B cell (primary cell): ENCODE data around the gene FLYWCH2. TPM values are rescaled to one million over a fixed set of nuclear protein-coding genes. Genes with fewer than 3 reads are reported as not detected.
"Not testable (repeated sequence)": the region's sequence is repeated elsewhere in the genome, so short reads cannot be mapped to it uniquely, and the experiment has no call there.

ENCODE experiments used
- ATAC-seq: fragments of 200-7000 bp; cut with Tn5 transposase; one replicate; pipeline ENCODE4 v1.10.0; 2021; ENCODE audit warnings: low read depth, mild to moderate bottlenecking, moderate number of reproducible peaks, moderate library complexity
- CTCF ChIA-PET: fragments of 350-600 bp; sonication (Branson Sonifier 250); formaldehyde crosslinking; loops from one replicate; lab custom pipeline; 2021; ENCODE audit warnings: antibody characterized with exemption, inconsistent platforms; lab: Charles Lee
- POLR2A ChIA-PET: fragments of 350-600 bp; sonication (Branson Sonifier 250); formaldehyde crosslinking; loops from one replicate; lab custom pipeline; 2021; ENCODE audit warnings: antibody characterized with exemption; lab: Charles Lee
- DNase-seq: peaks from one replicate; pipeline ENCODE4 v3.0.0; 2013
- H2AFZ ChIP-seq: 2 replicates; pipeline ENCODE4 v1.6.1; 2012; ENCODE audit warnings: mild to moderate bottlenecking, low read depth, low read length; ENCODE audit not compliant: insufficient read depth, poor library complexity, severe bottlenecking
- H3K27ac ChIP-seq, 2 donors: 1 replicate in 1 of 2; 2 replicates in 1 of 2; pipeline ENCODE4 v1.5.1; 2012 to 2013; ENCODE audit warnings: low read length in 2 of 2, mild to moderate bottlenecking in 2 of 2, moderate library complexity in 1 of 2
- H3K27me3 ChIP-seq, 4 experiments: fragments of 200-600 bp in 1 of 4; sonication (generic) in 1 of 4; replicated peaks in 1 of 4; 1 replicate in 2 of 4; 2 replicates in 2 of 4; pipeline versions ENCODE4 v1.6.1 to v1.7.0; 2013 to 2016; ENCODE audit warnings: low read length in 3 of 4, mild to moderate bottlenecking in 2 of 4, mixed read lengths in 1 of 4, moderate library complexity in 1 of 4; ENCODE audit not compliant: insufficient read depth in 4 of 4, control insufficient read depth in 3 of 4; ENCODE audit errors: control extremely low read depth in 1 of 4
- H3K36me3 ChIP-seq, 2 experiments: replicated peaks in 1 of 2; 1 replicate in 1 of 2; 2 replicates in 1 of 2; pipeline versions ENCODE4 v1.6.1 to v1.7.1; 2013; ENCODE audit warnings: low read length in 1 of 2; ENCODE audit not compliant: insufficient read depth in 2 of 2, control insufficient read depth in 1 of 2; ENCODE audit errors: control extremely low read depth in 1 of 2, extremely low read depth in 1 of 2
- H3K4me1 ChIP-seq, 2 donors: fragments of 200-600 bp in 1 of 2; sonication (generic) in 1 of 2; 1 replicate in 1 of 2; 2 replicates in 1 of 2; pipeline versions ENCODE4 v1.5.1 to v1.6.1; 2013 to 2017; ENCODE audit warnings: low read length in 2 of 2; ENCODE audit not compliant: control insufficient read depth in 2 of 2, insufficient read depth in 2 of 2
- H3K4me2 ChIP-seq: replicated peaks from 2 replicates; pipeline ENCODE3; 2012; ENCODE audit warnings: mild to moderate bottlenecking, low read depth, low read length; ENCODE audit not compliant: poor library complexity, severe bottlenecking
- H3K4me3 ChIP-seq, 5 experiments: fragments of 200-600 bp in 1 of 5; sonication (generic) in 1 of 5; 1 replicate in 3 of 5; 2 replicates in 2 of 5; pipeline versions ENCODE4 v1.5.1 to v1.7.0; 2011 to 2016; ENCODE audit warnings: low read length in 4 of 5, mild to moderate bottlenecking in 4 of 5, low read depth in 2 of 5, control low read depth in 1 of 5, moderate library complexity in 1 of 5; ENCODE audit not compliant: insufficient read depth in 1 of 5; ENCODE audit errors: control extremely low read depth in 1 of 5, extremely low read depth in 1 of 5
- H3K79me2 ChIP-seq: fragments of 200-600 bp; sonication (generic); one replicate; pipeline ENCODE4 v1.6.0; 2016; ENCODE audit warnings: low read length; ENCODE audit not compliant: control insufficient read depth, insufficient read depth
- H3K9ac ChIP-seq: fragments of 200-600 bp; sonication (generic); 2 replicates; pipeline ENCODE4 v1.6.1; 2017; ENCODE audit warnings: mild to moderate bottlenecking, low read length, moderate library complexity
- H3K9me3 ChIP-seq, 3 donors: one replicate each; pipeline versions ENCODE4 v1.6.1 to v1.7.1; 2013; ENCODE audit warnings: low read length in 2 of 3; ENCODE audit not compliant: control insufficient read depth in 2 of 3, insufficient read depth in 1 of 3; ENCODE audit errors: control extremely low read depth in 1 of 3
- H4K20me1 ChIP-seq: 2 replicates; pipeline ENCODE4 v1.6.0; 2012; ENCODE audit warnings: mild to moderate bottlenecking, low read length; ENCODE audit not compliant: insufficient read depth, control insufficient read depth, poor library complexity, severe bottlenecking
- H3K27ac Mint-ChIP-seq: one replicate; pipeline ENCODE4 v1.8.0; 2021; ENCODE audit warnings: mixed read lengths
- H3K27me3 Mint-ChIP-seq: one replicate; pipeline ENCODE4 v1.8.0; 2021; ENCODE audit warnings: mixed read lengths
- H3K4me1 Mint-ChIP-seq: one replicate; pipeline ENCODE4 v1.8.0; 2021; ENCODE audit warnings: mixed read lengths
- H3K4me3 Mint-ChIP-seq: one replicate; pipeline ENCODE4 v1.8.0; 2021; ENCODE audit warnings: mixed read lengths
- H3K9me3 Mint-ChIP-seq: one replicate; pipeline ENCODE4 v1.8.0; 2022; ENCODE audit warnings: mixed read lengths; ENCODE audit not compliant: insufficient read depth
- CTCF ChIP-seq: fragments of 200-600 bp; IDR thresholded peaks from one replicate; pipeline ENCODE4 v1.8.0; 2022; ENCODE audit warnings: antibody characterized with exemption, mild to moderate bottlenecking
- EZH2 ChIP-seq: IDR thresholded peaks from 2 replicates; pipeline ENCODE4 v1.6.1; 2012; ENCODE audit warnings: borderline replicate concordance, low read depth, mild to moderate bottlenecking, moderate library complexity, low read length; ENCODE audit not compliant: insufficient read depth, poor library complexity, severe bottlenecking
- WGBS: methylation state at CpG from one replicate; pipeline ENCODE4 v1.1.5; 2013; ENCODE audit warnings: missing lambda C conversion rate; ENCODE audit not compliant: insufficient coverage; 5-methylcytosine and 5-hydroxymethylcytosine counted together
- intact Hi-C: fragments of 100-400 bp; cut with micrococcal nuclease; formaldehyde crosslinking; loops from one replicate; pipeline ENCODE4 v1.10.0; 2022
- polyA plus RNA-seq: library from polyadenylated mRNA; depleted of rRNA; stranded (reverse); fragments of >200 nt; gene quantifications from 2 replicates; pipeline ENCODE4 v1.2.3, GENCODE V29; 2012
- total RNA-seq, 2 donors: library from RNA; stranded (reverse); fragments of 120-200 nt in 1 of 2; gene quantifications; 1 replicate in 1 of 2; 2 replicates in 1 of 2; pipeline versions ENCODE4 v1.2.3 to v1.2.4, GENCODE V29; 2013 to 2022

The FLYWCH2 gene
- total and polyA plus RNA-seq, 2 donors (not counting 1 experiment from before 2014, with no cell fraction given) = 22.3 to 24.1 TPM

- no peak overlapping the region for H3K27ac Mint-ChIP-seq
- H3K4me1 ChIP-seq = peaks cover 4 to 9% of the 10 kb centered on the region in 2 donors
- ChIA-PET CTCF (interaction anchor here (0.6 kb wide), 1 partner anchor 50 kb away, joined by 3 read pairs; no protein-coding TSS in a partner anchor), POLR2A (no interaction called here)
- H2AFZ ChIP-seq = no peak overlapping the region
- H3K9me3 Mint-ChIP-seq = no peaks in the 10 kb centered on the region
- no peak overlapping the region for H3K9ac ChIP-seq
- no peak overlapping the region for H3K4me3 Mint-ChIP-seq
- H3K4me3 ChIP-seq = no peak overlapping the region
- H3K27me3 Mint-ChIP-seq = no peaks in the 10 kb centered on the region
- no peak for TF ChIP-seq CTCF
- no peak for TF ChIP-seq EZH2
- DNase-seq (no peak), ATAC-seq (no peak)
- H3K9me3 ChIP-seq = no peaks in the 10 kb centered on the region
- H3K27ac ChIP-seq = no peak overlapping the region
- WGBS = over 99% methylated on average over 15 of the region's 15 CpGs
- no peak overlapping the region for H3K4me2 ChIP-seq
- peaks cover 0 to 15% of the 10 kb centered on the region in 2 experiments for H3K36me3 ChIP-seq
- intact Hi-C loops = no loop called here
- H4K20me1 ChIP-seq = peaks cover 5% of the 10 kb centered on the region
- no peaks in the 10 kb centered on the region for H3K27me3 ChIP-seq
- H3K79me2 ChIP-seq = peaks cover 6% of the 10 kb centered on the region
- peaks cover 7% of the 10 kb centered on the region for H3K4me1 Mint-ChIP-seq
These were observed 47.2 kb downstream of the FLYWCH2 start for GRCh38 chr16:2930236-2930635.

GRCh38 chr16:2931231-2931914 is 48.4 kb downstream of the FLYWCH2 start:
- ChIA-PET CTCF (interaction anchor here (0.8 kb wide), 1 partner anchor 53 kb away, joined by 4 read pairs; no protein-coding TSS in a partner anchor), POLR2A (interaction anchor here (0.7 kb wide), 1 partner anchor 32 kb away, joined by 4 read pairs; no protein-coding TSS in a partner anchor)
- H3K4me2 ChIP-seq, H3K27me3 Mint-ChIP-seq, H3K4me3 ChIP-seq, H3K27ac Mint-ChIP-seq, H3K9ac ChIP-seq, H3K79me2 ChIP-seq, ATAC-seq, intact Hi-C loops, H4K20me1 ChIP-seq, DNase-seq, H3K27me3 ChIP-seq, H3K4me1 ChIP-seq, H3K9me3 Mint-ChIP-seq, H3K4me3 Mint-ChIP-seq, H3K4me1 Mint-ChIP-seq, H2AFZ ChIP-seq, H3K9me3 ChIP-seq, H3K27ac ChIP-seq: not testable (repeated sequence)
- WGBS = 100% methylated on average over 8 of the region's 13 CpGs
- peaks cover 0 to 15% of the 10 kb centered on the region in 2 experiments for H3K36me3 ChIP-seq
